Measurements from ENCODE around the gene C10orf88. TPM values are rescaled to one million over a fixed set of nuclear protein-coding genes. Genes with fewer than 3 reads are reported as not detected.

C10orf88 gene
- total and polyA plus RNA-seq, 9 of the 15 experiments (the other 6 are each of a cell fraction or from before 2014, with no cell fraction given), result 2.5 to 9.6 (median 7.5) TPM

DNA sequence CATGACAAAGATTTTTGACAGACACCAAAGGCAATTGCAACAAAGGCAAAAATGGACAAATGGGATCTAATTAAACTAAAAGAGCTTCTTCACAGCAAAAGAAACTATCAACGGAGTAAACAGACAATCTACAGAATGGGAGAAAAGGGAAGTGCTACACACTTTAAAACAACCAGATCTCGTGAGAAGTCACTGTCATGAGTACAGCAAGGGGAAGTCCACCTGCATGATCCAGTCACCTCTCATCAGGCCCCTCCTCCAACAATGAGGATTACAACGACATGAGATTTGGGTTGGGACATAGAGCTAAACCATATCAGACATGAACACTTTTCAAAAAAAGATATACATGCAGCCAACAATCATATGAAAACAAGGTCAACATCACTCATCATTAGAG, 14.7 kb upstream of the C10orf88 start (continued):
- TF ChIP-seq TOE1 (IDR thresholded peaks at IDR 0.05; ENCODE audit: borderline replicate concordance) (no peak), TOE1 (CRISPR knock-in tag; IDR thresholded peaks at IDR 0.05; ENCODE audit: borderline replicate concordance, low read depth) (no peak), MBD2 (IDR thresholded peaks at IDR 0.05; ENCODE audit: borderline replicate concordance, low read depth) (no peak), ZNF175 (CRISPR knock-in tag; IDR thresholded peaks at IDR 0.05; ENCODE audit: low read depth) (no peak), GABPA (tag; conservative IDR thresholded peaks at IDR 0.05; ENCODE audit: low read depth) (no peak), BRCA1 (IDR thresholded peaks at IDR 0.05) (no peak), BRCA1 (CRISPR knock-in tag; IDR thresholded peaks at IDR 0.05) (no peak), CXXC5 (CRISPR knock-in tag; IDR thresholded peaks at IDR 0.05) (no peak), GTF2E2 (tag; IDR thresholded peaks at IDR 0.05) (no peak)
- TF ChIP-seq, protein P1, sequence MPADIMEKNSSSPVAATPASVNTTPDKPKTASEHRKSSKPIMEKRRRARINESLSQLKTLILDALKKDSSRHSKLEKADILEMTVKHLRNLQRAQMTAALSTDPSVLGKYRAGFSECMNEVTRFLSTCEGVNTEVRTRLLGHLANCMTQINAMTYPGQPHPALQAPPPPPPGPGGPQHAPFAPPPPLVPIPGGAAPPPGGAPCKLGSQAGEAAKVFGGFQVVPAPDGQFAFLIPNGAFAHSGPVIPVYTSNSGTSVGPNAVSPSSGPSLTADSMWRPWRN (IDR thresholded peaks at IDR 0.05; ENCODE audit: low read depth), result no peak
- TF ChIP-seq, protein P2, sequence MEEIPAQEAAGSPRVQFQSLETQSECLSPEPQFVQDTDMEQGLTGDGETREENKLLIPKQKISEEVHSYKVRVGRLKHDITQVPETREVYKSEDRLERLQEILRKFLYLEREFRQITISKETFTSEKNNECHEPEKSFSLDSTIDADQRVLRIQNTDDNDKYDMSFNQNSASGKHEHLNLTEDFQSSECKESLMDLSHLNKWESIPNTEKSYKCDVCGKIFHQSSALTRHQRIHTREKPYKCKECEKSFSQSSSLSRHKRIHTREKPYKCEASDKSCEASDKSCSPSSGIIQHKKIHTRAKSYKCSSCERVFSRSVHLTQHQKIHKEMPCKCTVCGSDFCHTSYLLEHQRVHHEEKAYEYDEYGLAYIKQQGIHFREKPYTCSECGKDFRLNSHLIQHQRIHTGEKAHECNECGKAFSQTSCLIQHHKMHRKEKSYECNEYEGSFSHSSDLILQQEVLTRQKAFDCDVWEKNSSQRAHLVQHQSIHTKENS (CRISPR knock-in tag; IDR thresholded peaks at IDR 0.05), result no peak

DNA sequence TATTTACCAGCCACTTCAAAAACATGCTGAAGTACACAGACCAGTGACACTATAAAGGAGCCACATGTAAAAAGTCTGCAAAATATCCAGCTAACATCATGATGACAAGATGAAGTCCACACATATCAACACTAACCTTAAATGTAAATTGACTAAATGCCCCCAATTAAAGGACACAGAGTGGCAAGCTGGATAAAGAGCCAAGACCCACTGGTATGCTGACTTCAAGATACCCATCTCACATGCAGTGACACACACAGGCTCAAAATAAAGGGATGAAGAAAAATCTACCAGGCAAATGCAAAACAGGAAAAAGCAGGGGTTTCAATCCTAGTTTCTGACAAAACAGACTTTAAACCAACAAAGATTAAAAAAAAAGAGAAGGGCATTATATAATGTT, 12.9 kb upstream of the C10orf88 start:
- Histone ChIP-seq H3K79me2 (ENCODE audit: control insufficient read depth, insufficient read depth, low read length) (no peaks in the 10 kb centered on the region), H3K27me3 (ENCODE audit: control insufficient read depth in 2 of 2, insufficient read depth in 2 of 2, low read length in 2 of 2) (no peaks in the 10 kb centered on the region), H3K4me2 (ENCODE audit: insufficient read depth, low read length) (no peak overlapping the region), H2AFZ (ENCODE audit: low read depth, low read length) (no peak overlapping the region), H3K27ac (ENCODE audit: extremely low read depth, low read depth, low read length) (no peak overlapping the region), H3K4me3 (no peak overlapping the region), H3K4me1 (replicated peaks in 1 of 2; ENCODE audit: control insufficient read depth in 2 of 2, insufficient read depth in 2 of 2, low read length in 2 of 2) (no peaks in the 10 kb centered on the region), H3K9ac (ENCODE audit: insufficient read depth in 1 of 2, low read depth in 2 of 2, low read length in 2 of 2) (no peak overlapping the region), H4K20me1 (replicated peaks; ENCODE audit: control insufficient read depth, insufficient read depth, low read length) (no peaks in the 10 kb centered on the region), H3K9me3 (replicated peaks; ENCODE audit: control insufficient read depth, insufficient read depth, low read depth, low read length) (no peaks in the 10 kb centered on the region; the same call in none of the 2 replicates), H3K9me1 (ENCODE audit: control insufficient read depth, insufficient read depth, low read length) (no peaks in the 10 kb centered on the region), H3K36me3 (ENCODE audit: control insufficient read depth, insufficient read depth, low read length) (peaks cover 6% of the 10 kb centered on the region; the same call in 2 of the 3 replicates)
- in situ Hi-C loops (cut with MboI), result no loop called here
- no peak for DNase-seq (ENCODE audit: extremely low read depth in 1 of 4, low spot score in 3 of 4)
- intact Hi-C loops (cut with micrococcal nuclease), result no loop called here
- ATAC-seq, result no peak
- no TSS peak for BruUV-seq (replicated peaks)
- POLR2A ChIA-PET, result no interaction called here
- CTCF ChIA-PET (ENCODE audit: low intra/inter-chr PET ratio), result no interaction called here
- no peak for FAIRE-seq
- TF ChIP-seq NR4A1 (CRISPR knock-in tag; IDR thresholded peaks at IDR 0.05), result no peak
- no peak for TF ChIP-seq NR4A1 (tag; IDR thresholded peaks at IDR 0.05)
